WTC11 (cell line): ENCODE data around the gene EIF5A. TPM values are rescaled to one million over a fixed set of nuclear protein-coding genes. Genes with fewer than 3 reads are reported as not detected.

ENCODE experiments used
- CREB1 ChIP-seq: sonication (generic); formaldehyde crosslinking; IDR thresholded peaks from 2 replicates; pipeline ENCODE4 v1.8.0; 2023; ENCODE audit warnings: mild to moderate bottlenecking, missing genetic modification reagents
- CREM ChIP-seq: sonication (generic); formaldehyde crosslinking; IDR thresholded peaks from 2 replicates; pipeline ENCODE4 v1.8.1; 2022; ENCODE audit warnings: mild to moderate bottlenecking, missing genetic modification reagents, moderate library complexity
- ELF4 ChIP-seq: sonication (generic); formaldehyde crosslinking; IDR thresholded peaks from 2 replicates; pipeline ENCODE4 v1.8.1; 2022; ENCODE audit warnings: low read depth, mild to moderate bottlenecking, moderate library complexity, missing genetic modification reagents
- ESRRA ChIP-seq: sonication (generic); formaldehyde crosslinking; IDR thresholded peaks from 2 replicates; pipeline ENCODE4 v1.8.1; 2022; ENCODE audit warnings: mild to moderate bottlenecking, missing genetic modification reagents, borderline replicate concordance
- HMGA2 ChIP-seq: fragments of 250-450 bp; sonication (Bioruptor Pico); IDR thresholded peaks from 2 replicates; pipeline ENCODE4 v1.4.0; 2021; ENCODE audit warnings: mild to moderate bottlenecking, moderate library complexity
- JAZF1 ChIP-seq: fragments of 250-450 bp; sonication (Bioruptor Pico); IDR thresholded peaks from 2 replicates; pipeline ENCODE4 v1.9.0; 2021; ENCODE audit warnings: moderate library complexity, mild to moderate bottlenecking, inconsistent platforms
- NFYB ChIP-seq: sonication (generic); formaldehyde crosslinking; conservative IDR thresholded peaks from 2 replicates; pipeline ENCODE4 v1.8.0; 2022; ENCODE audit warnings: low read depth, missing genetic modification reagents
- NR2C2 ChIP-seq: sonication (generic); formaldehyde crosslinking; IDR thresholded peaks from 2 replicates; pipeline ENCODE4 v1.8.0; 2022; ENCODE audit warnings: mild to moderate bottlenecking, missing genetic modification reagents
- OVOL2 ChIP-seq: fragments of 250-450 bp; sonication (Bioruptor Pico); IDR thresholded peaks from 2 replicates; pipeline ENCODE4 v1.9.0; 2021; ENCODE audit warnings: mild to moderate bottlenecking, borderline replicate concordance
- TEAD1 ChIP-seq: sonication (generic); formaldehyde crosslinking; IDR thresholded peaks from 2 replicates; pipeline ENCODE4 v1.8.0; 2022; ENCODE audit warnings: mild to moderate bottlenecking, missing genetic modification reagents
- ZNF263 ChIP-seq: sonication (generic); formaldehyde crosslinking; IDR thresholded peaks from 2 replicates; pipeline ENCODE4 v1.8.1; 2022; ENCODE audit warnings: low read depth, mild to moderate bottlenecking, moderate library complexity, missing genetic modification reagents
- ZNF396 ChIP-seq: fragments of 250-450 bp; sonication (Bioruptor Pico); IDR thresholded peaks from 2 replicates; pipeline ENCODE4 v1.8.0; 2021; ENCODE audit warnings: mild to moderate bottlenecking, moderate library complexity, borderline replicate concordance
- ZNF423 ChIP-seq: fragments of 250-450 bp; sonication (Bioruptor Pico); IDR thresholded peaks from 2 replicates; pipeline ENCODE4 v2.1.2; 2022; ENCODE audit warnings: mild to moderate bottlenecking, moderate library complexity
- total RNA-seq: library from RNA; stranded (reverse); gene quantifications from 3 replicates; pipeline ENCODE4 v1.2.3, GENCODE V29; 2021
- TF ChIP-seq, protein P1 (sequence below): sonication (generic); formaldehyde crosslinking; IDR thresholded peaks from 2 replicates; pipeline ENCODE4 v1.8.1; 2023; ENCODE audit warnings: mild to moderate bottlenecking, moderate library complexity, missing genetic modification reagents
- TF ChIP-seq, protein P2 (sequence below): sonication (generic); formaldehyde crosslinking; conservative IDR thresholded peaks from 2 replicates; pipeline ENCODE4 v1.8.1; 2022; ENCODE audit warnings: mild to moderate bottlenecking, missing genetic modification reagents
- TF ChIP-seq, protein P3 (sequence below): sonication (generic); formaldehyde crosslinking; IDR thresholded peaks from 2 replicates; pipeline ENCODE4 v1.8.0; 2022; ENCODE audit warnings: mild to moderate bottlenecking, missing genetic modification reagents
- TF ChIP-seq, protein P4 (sequence below): sonication (generic); formaldehyde crosslinking; IDR thresholded peaks from 2 replicates; pipeline ENCODE4 v1.8.1; 2023; ENCODE audit warnings: mild to moderate bottlenecking, missing genetic modification reagents, moderate library complexity
- TF ChIP-seq, protein P5 (sequence below): sonication (generic); formaldehyde crosslinking; IDR thresholded peaks from 2 replicates; pipeline ENCODE4 v1.8.1; 2022; ENCODE audit warnings: mild to moderate bottlenecking, moderate library complexity, missing genetic modification reagents
- TF ChIP-seq, protein P6 (sequence below): sonication (generic); formaldehyde crosslinking; IDR thresholded peaks from 2 replicates; pipeline ENCODE4 v1.8.0; 2022; ENCODE audit warnings: mild to moderate bottlenecking, missing genetic modification reagents
- TF ChIP-seq, protein P7 (sequence below): fragments of 250-450 bp; sonication (Bioruptor Pico); IDR thresholded peaks from 2 replicates; pipeline ENCODE4 v1.9.0; 2021; ENCODE audit warnings: mild to moderate bottlenecking, borderline replicate concordance
- TF ChIP-seq, protein P8 (sequence below): fragments of 250-450 bp; sonication (Bioruptor Pico); IDR thresholded peaks from 2 replicates; pipeline ENCODE4 v1.9.0; 2021; ENCODE audit warnings: mild to moderate bottlenecking
- TF ChIP-seq, protein P9 (sequence below): sonication (generic); formaldehyde crosslinking; IDR thresholded peaks from 2 replicates; pipeline ENCODE4 v1.8.1; 2022; ENCODE audit warnings: low read depth, missing genetic modification reagents, borderline replicate concordance
- TF ChIP-seq, protein P10 (sequence below): fragments of 250-450 bp; sonication (Bioruptor Pico); IDR thresholded peaks from 2 replicates; pipeline ENCODE4 v1.9.0; 2021; ENCODE audit warnings: mild to moderate bottlenecking

Gene EIF5A
- total RNA-seq, 1 experiment from 2014 or later: 1,021 TPM

DNA sequence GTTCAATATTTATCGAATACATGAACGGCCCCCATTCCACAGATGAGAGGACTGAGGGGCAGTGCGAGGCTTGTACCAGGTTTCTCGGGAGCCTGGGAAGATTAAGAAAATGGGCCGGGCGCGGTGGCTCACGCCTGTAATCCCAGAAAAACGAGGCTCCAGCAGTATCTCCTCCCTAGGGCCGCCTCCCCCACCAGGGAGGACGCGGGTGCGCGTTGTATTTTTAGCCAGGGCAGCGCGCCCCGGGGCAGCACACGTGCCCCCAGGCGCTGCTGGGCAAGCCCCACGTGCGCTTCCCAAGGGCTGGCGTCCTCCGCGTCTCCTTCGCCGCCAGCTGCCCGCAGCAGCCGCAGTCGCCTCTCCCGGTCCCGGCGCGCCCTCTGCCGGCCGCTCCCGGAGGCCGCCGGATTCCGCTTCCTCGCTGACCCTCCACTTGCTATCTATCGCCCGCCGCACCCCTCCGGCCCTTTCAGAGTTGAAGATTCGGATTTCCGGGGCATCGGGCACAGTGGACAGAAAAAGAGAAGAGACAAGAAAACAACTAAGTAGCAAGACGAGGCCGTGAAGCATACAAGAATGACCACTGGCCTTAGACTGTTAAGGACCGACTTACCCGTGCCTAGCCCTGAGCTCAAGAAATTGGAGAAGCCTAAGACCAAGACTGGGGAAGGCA lies 11.1 kb upstream of the EIF5A start (continued):
- TF ChIP-seq, protein P1, sequence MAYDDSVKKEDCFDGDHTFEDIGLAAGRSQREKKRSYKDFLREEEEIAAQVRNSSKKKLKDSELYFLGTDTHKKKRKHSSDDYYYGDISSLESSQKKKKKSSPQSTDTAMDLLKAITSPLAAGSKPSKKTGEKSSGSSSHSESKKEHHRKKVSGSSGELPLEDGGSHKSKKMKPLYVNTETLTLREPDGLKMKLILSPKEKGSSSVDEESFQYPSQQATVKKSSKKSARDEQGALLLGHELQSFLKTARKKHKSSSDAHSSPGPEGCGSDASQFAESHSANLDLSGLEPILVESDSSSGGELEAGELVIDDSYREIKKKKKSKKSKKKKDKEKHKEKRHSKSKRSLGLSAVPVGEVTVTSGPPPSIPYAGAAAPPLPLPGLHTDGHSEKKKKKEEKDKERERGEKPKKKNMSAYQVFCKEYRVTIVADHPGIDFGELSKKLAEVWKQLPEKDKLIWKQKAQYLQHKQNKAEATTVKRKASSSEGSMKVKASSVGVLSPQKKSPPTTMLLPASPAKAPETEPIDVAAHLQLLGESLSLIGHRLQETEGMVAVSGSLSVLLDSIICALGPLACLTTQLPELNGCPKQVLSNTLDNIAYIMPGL: peak; percentile 92
- TF ChIP-seq JAZF1 (CRISPR knock-in tag): no peak
- TF ChIP-seq, protein P2, sequence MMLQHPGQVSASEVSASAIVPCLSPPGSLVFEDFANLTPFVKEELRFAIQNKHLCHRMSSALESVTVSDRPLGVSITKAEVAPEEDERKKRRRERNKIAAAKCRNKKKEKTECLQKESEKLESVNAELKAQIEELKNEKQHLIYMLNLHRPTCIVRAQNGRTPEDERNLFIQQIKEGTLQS (CRISPR knock-in tag): no peak
- TF ChIP-seq ESRRA (CRISPR knock-in tag): peak; percentile 80
- TF ChIP-seq, protein P3, sequence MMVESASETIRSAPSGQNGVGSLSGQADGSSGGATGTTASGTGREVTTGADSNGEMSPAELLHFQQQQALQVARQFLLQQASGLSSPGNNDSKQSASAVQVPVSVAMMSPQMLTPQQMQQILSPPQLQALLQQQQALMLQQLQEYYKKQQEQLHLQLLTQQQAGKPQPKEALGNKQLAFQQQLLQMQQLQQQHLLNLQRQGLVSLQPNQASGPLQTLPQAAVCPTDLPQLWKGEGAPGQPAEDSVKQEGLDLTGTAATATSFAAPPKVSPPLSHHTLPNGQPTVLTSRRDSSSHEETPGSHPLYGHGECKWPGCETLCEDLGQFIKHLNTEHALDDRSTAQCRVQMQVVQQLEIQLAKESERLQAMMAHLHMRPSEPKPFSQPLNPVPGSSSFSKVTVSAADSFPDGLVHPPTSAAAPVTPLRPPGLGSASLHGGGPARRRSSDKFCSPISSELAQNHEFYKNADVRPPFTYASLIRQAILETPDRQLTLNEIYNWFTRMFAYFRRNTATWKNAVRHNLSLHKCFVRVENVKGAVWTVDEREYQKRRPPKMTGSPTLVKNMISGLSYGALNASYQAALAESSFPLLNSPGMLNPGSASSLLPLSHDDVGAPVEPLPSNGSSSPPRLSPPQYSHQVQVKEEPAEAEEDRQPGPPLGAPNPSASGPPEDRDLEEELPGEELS: peak; percentile 94
- TF ChIP-seq, protein P4, sequence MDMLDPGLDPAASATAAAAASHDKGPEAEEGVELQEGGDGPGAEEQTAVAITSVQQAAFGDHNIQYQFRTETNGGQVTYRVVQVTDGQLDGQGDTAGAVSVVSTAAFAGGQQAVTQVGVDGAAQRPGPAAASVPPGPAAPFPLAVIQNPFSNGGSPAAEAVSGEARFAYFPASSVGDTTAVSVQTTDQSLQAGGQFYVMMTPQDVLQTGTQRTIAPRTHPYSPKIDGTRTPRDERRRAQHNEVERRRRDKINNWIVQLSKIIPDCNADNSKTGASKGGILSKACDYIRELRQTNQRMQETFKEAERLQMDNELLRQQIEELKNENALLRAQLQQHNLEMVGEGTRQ (CRISPR knock-in tag): peak; percentile 85
- TF ChIP-seq NR2C2 (CRISPR knock-in tag): no peak
- TF ChIP-seq, protein P5, sequence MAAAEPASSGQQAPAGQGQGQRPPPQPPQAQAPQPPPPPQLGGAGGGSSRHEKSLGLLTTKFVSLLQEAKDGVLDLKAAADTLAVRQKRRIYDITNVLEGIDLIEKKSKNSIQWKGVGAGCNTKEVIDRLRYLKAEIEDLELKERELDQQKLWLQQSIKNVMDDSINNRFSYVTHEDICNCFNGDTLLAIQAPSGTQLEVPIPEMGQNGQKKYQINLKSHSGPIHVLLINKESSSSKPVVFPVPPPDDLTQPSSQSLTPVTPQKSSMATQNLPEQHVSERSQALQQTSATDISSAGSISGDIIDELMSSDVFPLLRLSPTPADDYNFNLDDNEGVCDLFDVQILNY: 0 out of 2 replicates have a peak, but pooled peaks have one; percentile 61
- no peak for TF ChIP-seq ZNF423 (CRISPR knock-in tag)
- peak; percentile 97 for TF ChIP-seq TEAD1 (CRISPR knock-in tag)
- TF ChIP-seq ZNF396 (CRISPR knock-in tag): no peak
- TF ChIP-seq, protein P6, sequence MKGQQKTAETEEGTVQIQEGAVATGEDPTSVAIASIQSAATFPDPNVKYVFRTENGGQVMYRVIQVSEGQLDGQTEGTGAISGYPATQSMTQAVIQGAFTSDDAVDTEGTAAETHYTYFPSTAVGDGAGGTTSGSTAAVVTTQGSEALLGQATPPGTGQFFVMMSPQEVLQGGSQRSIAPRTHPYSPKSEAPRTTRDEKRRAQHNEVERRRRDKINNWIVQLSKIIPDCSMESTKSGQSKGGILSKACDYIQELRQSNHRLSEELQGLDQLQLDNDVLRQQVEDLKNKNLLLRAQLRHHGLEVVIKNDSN: peak; percentile 84
- TF ChIP-seq, protein P7, sequence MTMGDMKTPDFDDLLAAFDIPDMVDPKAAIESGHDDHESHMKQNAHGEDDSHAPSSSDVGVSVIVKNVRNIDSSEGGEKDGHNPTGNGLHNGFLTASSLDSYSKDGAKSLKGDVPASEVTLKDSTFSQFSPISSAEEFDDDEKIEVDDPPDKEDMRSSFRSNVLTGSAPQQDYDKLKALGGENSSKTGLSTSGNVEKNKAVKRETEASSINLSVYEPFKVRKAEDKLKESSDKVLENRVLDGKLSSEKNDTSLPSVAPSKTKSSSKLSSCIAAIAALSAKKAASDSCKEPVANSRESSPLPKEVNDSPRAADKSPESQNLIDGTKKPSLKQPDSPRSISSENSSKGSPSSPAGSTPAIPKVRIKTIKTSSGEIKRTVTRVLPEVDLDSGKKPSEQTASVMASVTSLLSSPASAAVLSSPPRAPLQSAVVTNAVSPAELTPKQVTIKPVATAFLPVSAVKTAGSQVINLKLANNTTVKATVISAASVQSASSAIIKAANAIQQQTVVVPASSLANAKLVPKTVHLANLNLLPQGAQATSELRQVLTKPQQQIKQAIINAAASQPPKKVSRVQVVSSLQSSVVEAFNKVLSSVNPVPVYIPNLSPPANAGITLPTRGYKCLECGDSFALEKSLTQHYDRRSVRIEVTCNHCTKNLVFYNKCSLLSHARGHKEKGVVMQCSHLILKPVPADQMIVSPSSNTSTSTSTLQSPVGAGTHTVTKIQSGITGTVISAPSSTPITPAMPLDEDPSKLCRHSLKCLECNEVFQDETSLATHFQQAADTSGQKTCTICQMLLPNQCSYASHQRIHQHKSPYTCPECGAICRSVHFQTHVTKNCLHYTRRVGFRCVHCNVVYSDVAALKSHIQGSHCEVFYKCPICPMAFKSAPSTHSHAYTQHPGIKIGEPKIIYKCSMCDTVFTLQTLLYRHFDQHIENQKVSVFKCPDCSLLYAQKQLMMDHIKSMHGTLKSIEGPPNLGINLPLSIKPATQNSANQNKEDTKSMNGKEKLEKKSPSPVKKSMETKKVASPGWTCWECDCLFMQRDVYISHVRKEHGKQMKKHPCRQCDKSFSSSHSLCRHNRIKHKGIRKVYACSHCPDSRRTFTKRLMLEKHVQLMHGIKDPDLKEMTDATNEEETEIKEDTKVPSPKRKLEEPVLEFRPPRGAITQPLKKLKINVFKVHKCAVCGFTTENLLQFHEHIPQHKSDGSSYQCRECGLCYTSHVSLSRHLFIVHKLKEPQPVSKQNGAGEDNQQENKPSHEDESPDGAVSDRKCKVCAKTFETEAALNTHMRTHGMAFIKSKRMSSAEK: no peak
- TF ChIP-seq, protein P8, sequence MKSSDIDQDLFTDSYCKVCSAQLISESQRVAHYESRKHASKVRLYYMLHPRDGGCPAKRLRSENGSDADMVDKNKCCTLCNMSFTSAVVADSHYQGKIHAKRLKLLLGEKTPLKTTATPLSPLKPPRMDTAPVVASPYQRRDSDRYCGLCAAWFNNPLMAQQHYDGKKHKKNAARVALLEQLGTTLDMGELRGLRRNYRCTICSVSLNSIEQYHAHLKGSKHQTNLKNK: no peak
- no peak for TF ChIP-seq ZNF263 (CRISPR knock-in tag)
- TF ChIP-seq NFYB (CRISPR knock-in tag): no peak
- TF ChIP-seq, protein P9, sequence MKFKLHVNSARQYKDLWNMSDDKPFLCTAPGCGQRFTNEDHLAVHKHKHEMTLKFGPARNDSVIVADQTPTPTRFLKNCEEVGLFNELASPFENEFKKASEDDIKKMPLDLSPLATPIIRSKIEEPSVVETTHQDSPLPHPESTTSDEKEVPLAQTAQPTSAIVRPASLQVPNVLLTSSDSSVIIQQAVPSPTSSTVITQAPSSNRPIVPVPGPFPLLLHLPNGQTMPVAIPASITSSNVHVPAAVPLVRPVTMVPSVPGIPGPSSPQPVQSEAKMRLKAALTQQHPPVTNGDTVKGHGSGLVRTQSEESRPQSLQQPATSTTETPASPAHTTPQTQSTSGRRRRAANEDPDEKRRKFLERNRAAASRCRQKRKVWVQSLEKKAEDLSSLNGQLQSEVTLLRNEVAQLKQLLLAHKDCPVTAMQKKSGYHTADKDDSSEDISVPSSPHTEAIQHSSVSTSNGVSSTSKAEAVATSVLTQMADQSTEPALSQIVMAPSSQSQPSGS (CRISPR knock-in tag): no peak
- 0 out of 2 replicates have a peak, but pooled peaks have one; percentile 59 for TF ChIP-seq CREM (CRISPR knock-in tag)
- TF ChIP-seq OVOL2: no peak
- TF ChIP-seq, protein P10, sequence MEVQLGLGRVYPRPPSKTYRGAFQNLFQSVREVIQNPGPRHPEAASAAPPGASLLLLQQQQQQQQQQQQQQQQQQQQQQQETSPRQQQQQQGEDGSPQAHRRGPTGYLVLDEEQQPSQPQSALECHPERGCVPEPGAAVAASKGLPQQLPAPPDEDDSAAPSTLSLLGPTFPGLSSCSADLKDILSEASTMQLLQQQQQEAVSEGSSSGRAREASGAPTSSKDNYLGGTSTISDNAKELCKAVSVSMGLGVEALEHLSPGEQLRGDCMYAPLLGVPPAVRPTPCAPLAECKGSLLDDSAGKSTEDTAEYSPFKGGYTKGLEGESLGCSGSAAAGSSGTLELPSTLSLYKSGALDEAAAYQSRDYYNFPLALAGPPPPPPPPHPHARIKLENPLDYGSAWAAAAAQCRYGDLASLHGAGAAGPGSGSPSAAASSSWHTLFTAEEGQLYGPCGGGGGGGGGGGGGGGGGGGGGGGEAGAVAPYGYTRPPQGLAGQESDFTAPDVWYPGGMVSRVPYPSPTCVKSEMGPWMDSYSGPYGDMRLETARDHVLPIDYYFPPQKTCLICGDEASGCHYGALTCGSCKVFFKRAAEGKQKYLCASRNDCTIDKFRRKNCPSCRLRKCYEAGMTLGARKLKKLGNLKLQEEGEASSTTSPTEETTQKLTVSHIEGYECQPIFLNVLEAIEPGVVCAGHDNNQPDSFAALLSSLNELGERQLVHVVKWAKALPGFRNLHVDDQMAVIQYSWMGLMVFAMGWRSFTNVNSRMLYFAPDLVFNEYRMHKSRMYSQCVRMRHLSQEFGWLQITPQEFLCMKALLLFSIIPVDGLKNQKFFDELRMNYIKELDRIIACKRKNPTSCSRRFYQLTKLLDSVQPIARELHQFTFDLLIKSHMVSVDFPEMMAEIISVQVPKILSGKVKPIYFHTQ (CRISPR knock-in tag): no peak
- no peak for TF ChIP-seq CREB1 (CRISPR knock-in tag)
- no peak for TF ChIP-seq HMGA2 (CRISPR knock-in tag)
- TF ChIP-seq ELF4 (CRISPR knock-in tag): no peak
